GM19025 (cell line): ENCODE data around the gene RPTN.
"Not testable (repeated sequence)": the region's sequence is repeated elsewhere in the genome, so short reads cannot be mapped to it uniquely, and the experiment has no call there.

Experiments
- ATAC-seq: cut with Tn5 transposase; IDR thresholded peaks from one replicate; pipeline ENCODE4 v1.9.1; 2021; ENCODE audit warnings: mild to moderate bottlenecking, low read depth, moderate library complexity; ENCODE audit not compliant: unreplicated experiment

Gene RPTN

GRCh38 chr1:152165286-152166077 lies 6.5 kb upstream of the RPTN start:
- ATAC-seq = no peak

- no peak for ATAC-seq
Observed at GRCh38 chr1:152164517-152165136, 5.6 kb upstream of the RPTN start.

GRCh38 chr1:152162792-152163463 lies 3.9 kb upstream of the RPTN start:
- ATAC-seq = no peak

GRCh38 chr1:152160576-152160975 lies 1.5 kb upstream of the RPTN start:
- no peak for ATAC-seq

- ATAC-seq = no peak
Observed at GRCh38 chr1:152153996-152154395, 5.0 kb downstream of the RPTN start.

- no peak for ATAC-seq
Observed at GRCh38 chr1:152151646-152152045, 7.4 kb downstream of the RPTN start.

GRCh38 chr1:152148981-152149380 lies 10.0 kb downstream of the RPTN start:
- ATAC-seq = no peak

GRCh38 chr1:152148051-152148450 lies 11.0 kb downstream of the RPTN start:
- ATAC-seq = no peak

- no peak for ATAC-seq
Observed at GRCh38 chr1:152145769-152146168, 13.3 kb downstream of the RPTN start.

- ATAC-seq = not testable (repeated sequence)
Observed at GRCh38 chr1:152144674-152145183, 14.3 kb downstream of the RPTN start.

GRCh38 chr1:152143150-152143887 lies 15.7 kb downstream of the RPTN start:
- ATAC-seq = no peak

- ATAC-seq = no peak
Observed at GRCh38 chr1:152141971-152142584, 16.9 kb downstream of the RPTN start.

GRCh38 chr1:152137215-152137614 lies 21.8 kb downstream of the RPTN start:
- no peak for ATAC-seq

- ATAC-seq = no peak
Observed at GRCh38 chr1:152130186-152130585, 28.8 kb downstream of the RPTN start.

GRCh38 chr1:152127673-152128072 lies 31.4 kb downstream of the RPTN start:
- ATAC-seq = no peak

- ATAC-seq = no peak
Observed at GRCh38 chr1:152125834-152126443, 33.1 kb downstream of the RPTN start.

GRCh38 chr1:152118915-152119314 lies 40.1 kb downstream of the RPTN start:
- no peak for ATAC-seq

GRCh38 chr1:152115344-152115743 lies 43.7 kb downstream of the RPTN start, which contains the start of gene TCHH:
TSS of gene TCHH (minus strand) at chr1:152115444. CDS start at chr1:152114080, 1,364 bp downstream.
- ATAC-seq = no peak

- ATAC-seq = no peak
Observed at GRCh38 chr1:152112885-152113432, 46.1 kb downstream of the RPTN start.
